ENCODE measurements around the gene KNG1. TPM values are rescaled to one million over a fixed set of nuclear protein-coding genes. Genes with fewer than 3 reads are reported as not detected.
"Not testable (repeated sequence)": the region's sequence is repeated elsewhere in the genome, so short reads cannot be mapped to it uniquely, and the experiment has no call there.

The KNG1 gene
- total RNA-seq, 6 donors from 2014 or later, result 0.46 to 0.51 TPM; not detected in 4

- TF ChIP-seq POLR2AphosphoS5 (IDR thresholded peaks at IDR 0.05), result no peak
- TF ChIP-seq EP300 (IDR thresholded peaks at IDR 0.05), result no peak
- no peak for TF ChIP-seq POLR2A (IDR thresholded peaks at IDR 0.05)
- no peak for TF ChIP-seq CTCF (IDR thresholded peaks at IDR 0.05)
- Histone ChIP-seq H3K27ac (no peak overlapping the region), H3K4me3 (no peak overlapping the region), H3K36me3 (no peaks in the 10 kb centered on the region), H3K27me3 (no peaks in the 10 kb centered on the region), H3K9me3 (no peaks in the 10 kb centered on the region), H3K4me1 (no peaks in the 10 kb centered on the region)
- DNase-seq (no peak), ATAC-seq (ENCODE audit: low FRiP score in 2 of 2) (no peak)
Observed at GRCh38 chr3:186678604-186679003, 38.6 kb upstream of the KNG1 start.

- H3K9me3 ChIP-seq, result no peaks in the 10 kb centered on the region
- no peaks in the 10 kb centered on the region for H3K4me1 ChIP-seq
- ATAC-seq (ENCODE audit: low FRiP score in 2 of 2) (no peak), DNase-seq (no peak)
- H3K27me3 ChIP-seq, result no peaks in the 10 kb centered on the region
- no peaks in the 10 kb centered on the region for H3K36me3 ChIP-seq
- H3K27ac ChIP-seq, result no peak overlapping the region
- TF ChIP-seq POLR2AphosphoS5 (IDR thresholded peaks at IDR 0.05), result no peak
- no peak for TF ChIP-seq CTCF (IDR thresholded peaks at IDR 0.05)
- no peak for TF ChIP-seq EP300 (IDR thresholded peaks at IDR 0.05)
- TF ChIP-seq POLR2A (IDR thresholded peaks at IDR 0.05), result no peak
- 41 to 67% methylated on average over 1 of the region's 1 CpG for WGBS, 2 donors
- no peak overlapping the region for H3K4me3 ChIP-seq
Observed at GRCh38 chr3:186679151-186679550, 38.0 kb upstream of the KNG1 start.

GRCh38 chr3:186680869-186681268 is 36.3 kb upstream of the KNG1 start:
- no peak overlapping the region for H3K27ac ChIP-seq
- no peak for ATAC-seq (ENCODE audit: low FRiP score in 2 of 2)
- H3K27me3 ChIP-seq, result no peaks in the 10 kb centered on the region
- TF ChIP-seq CTCF (IDR thresholded peaks at IDR 0.05) (no peak), EP300 (IDR thresholded peaks at IDR 0.05) (no peak), POLR2AphosphoS5 (IDR thresholded peaks at IDR 0.05) (no peak), POLR2A (IDR thresholded peaks at IDR 0.05) (no peak)
- DNase-seq, result no peak
- H3K36me3 ChIP-seq, result no peaks in the 10 kb centered on the region
- H3K4me1 ChIP-seq, result no peaks in the 10 kb centered on the region
- H3K4me3 ChIP-seq, result no peak overlapping the region
- WGBS, 2 donors, result 25 to 100% methylated on average over 1 of the region's 1 CpG
- H3K9me3 ChIP-seq, result no peaks in the 10 kb centered on the region

- Histone ChIP-seq H3K36me3 (no peaks in the 10 kb centered on the region), H3K27me3 (no peaks in the 10 kb centered on the region), H3K27ac (no peak overlapping the region), H3K4me3 (no peak overlapping the region), H3K9me3 (no peaks in the 10 kb centered on the region), H3K4me1 (no peaks in the 10 kb centered on the region)
- ATAC-seq (ENCODE audit: low FRiP score in 2 of 2), result no peak
- no peak for DNase-seq
- TF ChIP-seq POLR2AphosphoS5 (IDR thresholded peaks at IDR 0.05), result no peak
- WGBS, 2 donors, result 66 to 67% methylated on average over 3 of the region's 3 CpGs
Observed at GRCh38 chr3:186682812-186683211, 34.3 kb upstream of the KNG1 start.

GRCh38 chr3:186683979-186684378 is 33.2 kb upstream of the KNG1 start:
- no peaks in the 10 kb centered on the region for H3K9me3 ChIP-seq
- no peaks in the 10 kb centered on the region for H3K36me3 ChIP-seq
- DNase-seq, result no peak
- TF ChIP-seq EP300 (IDR thresholded peaks at IDR 0.05) (no peak), CTCF (IDR thresholded peaks at IDR 0.05) (no peak), POLR2A (IDR thresholded peaks at IDR 0.05) (no peak), POLR2AphosphoS5 (IDR thresholded peaks at IDR 0.05) (no peak)
- 70 to 74% methylated on average over 3 of the region's 3 CpGs for WGBS, 2 donors
- no peak overlapping the region for H3K27ac ChIP-seq
- H3K4me3 ChIP-seq, result no peak overlapping the region
- H3K4me1 ChIP-seq, result no peaks in the 10 kb centered on the region
- H3K27me3 ChIP-seq, result no peaks in the 10 kb centered on the region
- ATAC-seq (ENCODE audit: low FRiP score in 2 of 2), result no peak

- not testable (repeated sequence) for H3K4me1 ChIP-seq; H3K36me3 ChIP-seq; H3K27ac ChIP-seq; ATAC-seq (ENCODE audit: low FRiP score in 2 of 2); H3K27me3 ChIP-seq; H3K9me3 ChIP-seq; DNase-seq; H3K4me3 ChIP-seq
- WGBS, 2 donors, result 60 to 74% methylated on average over 2 of the region's 2 CpGs
Observed at GRCh38 chr3:186686475-186686874, 30.7 kb upstream of the KNG1 start.
